Adrenal gland (tissue), 12 donors: Measurements from ENCODE around the gene LRTM1. TPM values are rescaled to one million over a fixed set of nuclear protein-coding genes. Genes with fewer than 3 reads are reported as not detected.

Experiments
- DNase-seq, 7 donors: peaks; one replicate each; pipeline ENCODE4 v3.0.0-alpha.2; 2019 to 2020
- H3K27ac ChIP-seq, 5 donors: fragments of 200-600 bp; sonication (generic) in 4 of 5; 1 replicate in 3 of 5; 2 replicates in 2 of 5; pipeline versions ENCODE4 v1.5.1 to v1.8.0; 2016 to 2020; ENCODE audit warnings: mild to moderate bottlenecking in 1 of 5
- H3K27me3 ChIP-seq: fragments of 200-600 bp; 2 replicates; pipeline ENCODE4 v1.8.0; 2021
- H3K36me3 ChIP-seq, 2 donors: fragments of 200-600 bp; replicated peaks in 1 of 2; 1 replicate in 1 of 2; 2 replicates in 1 of 2; pipeline versions ENCODE4 v1.5.1 to v1.8.0; 2018 to 2022
- H3K4me1 ChIP-seq, 2 donors: fragments of 200-600 bp; replicated peaks in 1 of 2; 1 replicate in 1 of 2; 2 replicates in 1 of 2; pipeline versions ENCODE4 v1.5.1 to v1.8.0; 2018 to 2021
- H3K4me3 ChIP-seq, 4 donors: fragments of 200-600 bp; sonication (generic) in 3 of 4; one replicate each; pipeline ENCODE4 v1.5.1; 2016 to 2018
- H3K9me3 ChIP-seq, 3 donors: fragments of 200-600 bp; sonication (generic) in 1 of 3; replicated peaks in 1 of 3; 1 replicate in 2 of 3; 2 replicates in 1 of 3; pipeline versions ENCODE4 v1.5.1 to v1.8.0; 2016 to 2021
- POLR2A ChIP-seq, 2 donors: fragments of 450-650 bp; IDR thresholded peaks; one replicate each; pipeline ENCODE4 v1.6.1; 2017; ENCODE audit warnings: antibody characterized with exemption in 2 of 2, mild to moderate bottlenecking in 2 of 2, moderate library complexity in 1 of 2
- WGBS, 4 donors: extraction: QIAGEN DNeasy Blood & Tissue Kit in 2 of 4; methylation state at CpG; one replicate each; pipeline versions ENCODE4 v1.1.5 to v1.1.7; 2013 to 2017; 5-methylcytosine and 5-hydroxymethylcytosine counted together
- intact Hi-C, 2 donors: fragments of 100-400 bp; cut with DNase I; formaldehyde crosslinking; loops; one replicate each; pipeline versions ENCODE4 v1.14.1 to v1.15.0; 2022 to 2023
- polyA plus RNA-seq, 3 donors: library from polyadenylated mRNA; stranded (reverse); fragments of 200-250 nt in 2 of 3; fragments of 350-450 nt in 1 of 3; fragmentation: Illumina TruSeq in 1 of 3; extraction: RNeasy Lipid Tissue Mini Kit (QIAGEN cat#74804) in 1 of 3; gene quantifications; one replicate each; pipeline ENCODE4 v1.2.3, GENCODE V29; 2013 to 2014
- total RNA-seq, 9 donors: library from RNA; depleted of rRNA in 4 of 9; stranded (reverse); fragments of >200 nt in 4 of 9; fragments of 120-200 nt in 1 of 9; fragmentation: NEBNext Ultra II Directional in 1 of 9; extraction: Animal tissue kit (Norgen Biotek cat#: 25700) in 1 of 9; gene quantifications; one replicate each; pipeline versions ENCODE4 v1.1.0 to v1.2.4, GENCODE V29; 2013 to 2023
- TF ChIP-seq, protein P1 (sequence below), 6 experiments: fragments of 450-650 bp in 4 of 6; fragments of 200-600 bp in 2 of 6; sonication (generic) in 1 of 6; IDR thresholded peaks; 1 replicate in 5 of 6; 2 replicates in 1 of 6; pipeline versions ENCODE4 v1.5.1 to v1.8.0; 2016 to 2021; ENCODE audit warnings: antibody characterized with exemption in 6 of 6, mild to moderate bottlenecking in 2 of 6, moderate library complexity in 1 of 6
- donor health status: healthy with polysubstance abuse.
- donor health status: Bipolar disorder and iron deficiency.
- donor health status: DM: yes; HTN: yes; CAD: no.
- donor health status: DM: no; HTN: no; CAD: no.
- donor health status: DM: no; HTN: no; CAD: no.
- donor health status: DM: yes; HTN: yes; CAD: no.

Gene LRTM1
- total and polyA plus RNA-seq, 12 donors: 0.16 to 0.39 TPM; not detected in 10

DNA sequence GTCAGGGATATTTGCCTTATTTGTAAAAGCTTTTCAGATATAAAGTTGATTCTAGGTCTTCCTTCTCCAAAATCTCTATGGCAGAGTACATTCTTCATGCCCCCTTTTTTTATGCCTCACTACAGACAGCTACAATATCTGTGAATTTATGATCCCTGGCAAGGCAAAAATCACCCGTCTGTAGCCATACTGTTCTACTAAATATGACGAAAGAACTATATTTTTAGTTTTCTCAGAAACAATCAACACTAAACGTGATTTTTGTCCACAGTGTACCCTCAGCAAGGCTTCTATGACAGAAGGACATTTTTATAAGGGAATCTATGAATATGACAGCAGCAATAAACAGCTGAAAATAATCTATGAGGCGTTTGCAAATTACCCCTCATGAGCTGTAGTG, 12.7 kb downstream of the LRTM1 start:
- Histone ChIP-seq H3K4me1 (peaks cover 0 to 8% of the 10 kb centered on the region in 2 donors), H3K4me3 (no peak overlapping the region), H3K36me3 (no peaks in the 10 kb centered on the region), H3K9me3 (no peaks in the 10 kb centered on the region), H3K27ac (no peak overlapping the region), H3K27me3 (no peaks in the 10 kb centered on the region)
- no peak for DNase-seq
- TF ChIP-seq POLR2A (IDR thresholded peaks at IDR 0.05): no peak
- TF ChIP-seq, protein P1, sequence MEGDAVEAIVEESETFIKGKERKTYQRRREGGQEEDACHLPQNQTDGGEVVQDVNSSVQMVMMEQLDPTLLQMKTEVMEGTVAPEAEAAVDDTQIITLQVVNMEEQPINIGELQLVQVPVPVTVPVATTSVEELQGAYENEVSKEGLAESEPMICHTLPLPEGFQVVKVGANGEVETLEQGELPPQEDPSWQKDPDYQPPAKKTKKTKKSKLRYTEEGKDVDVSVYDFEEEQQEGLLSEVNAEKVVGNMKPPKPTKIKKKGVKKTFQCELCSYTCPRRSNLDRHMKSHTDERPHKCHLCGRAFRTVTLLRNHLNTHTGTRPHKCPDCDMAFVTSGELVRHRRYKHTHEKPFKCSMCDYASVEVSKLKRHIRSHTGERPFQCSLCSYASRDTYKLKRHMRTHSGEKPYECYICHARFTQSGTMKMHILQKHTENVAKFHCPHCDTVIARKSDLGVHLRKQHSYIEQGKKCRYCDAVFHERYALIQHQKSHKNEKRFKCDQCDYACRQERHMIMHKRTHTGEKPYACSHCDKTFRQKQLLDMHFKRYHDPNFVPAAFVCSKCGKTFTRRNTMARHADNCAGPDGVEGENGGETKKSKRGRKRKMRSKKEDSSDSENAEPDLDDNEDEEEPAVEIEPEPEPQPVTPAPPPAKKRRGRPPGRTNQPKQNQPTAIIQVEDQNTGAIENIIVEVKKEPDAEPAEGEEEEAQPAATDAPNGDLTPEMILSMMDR (IDR thresholded peaks at IDR 0.05): no peak
- 39 to 60% (median 47%) methylated on average over 4 of the region's 4 CpGs for WGBS, 4 donors
- intact Hi-C loops: no loop called here

DNA sequence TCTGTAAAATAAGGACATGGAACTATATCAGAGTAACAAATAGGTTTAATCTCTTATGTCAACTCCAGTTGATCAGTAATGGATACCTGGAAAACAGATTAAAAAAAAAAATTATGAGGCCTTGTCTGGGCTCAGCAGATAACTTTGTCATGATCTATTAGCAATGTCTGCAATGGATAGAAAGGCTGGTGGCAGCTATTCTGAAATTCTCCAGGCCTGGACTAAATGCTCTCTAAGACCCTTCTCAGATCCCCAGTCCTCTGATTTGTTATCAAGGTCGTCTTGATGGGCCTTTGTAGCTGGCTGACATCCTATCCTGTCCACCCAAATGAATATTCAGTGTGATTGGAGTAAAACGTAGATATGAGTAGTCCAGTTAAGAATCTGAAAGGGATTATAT, 13.7 kb downstream of the LRTM1 start:
- peaks cover 0 to 8% of the 10 kb centered on the region in 2 donors for H3K4me1 ChIP-seq
- no peaks in the 10 kb centered on the region for H3K9me3 ChIP-seq
- no peaks in the 10 kb centered on the region for H3K36me3 ChIP-seq
- 50 to 60% (median 58%) methylated on average over 2 of the region's 2 CpGs for WGBS, 4 donors
- no peak for TF ChIP-seq POLR2A (IDR thresholded peaks at IDR 0.05)
- TF ChIP-seq, protein P1 (IDR thresholded peaks at IDR 0.05): no peak
- intact Hi-C loops: no loop called here
- no peak for DNase-seq
- no peak overlapping the region for H3K4me3 ChIP-seq
- H3K27ac ChIP-seq: no peak overlapping the region
- no peaks in the 10 kb centered on the region for H3K27me3 ChIP-seq

DNA sequence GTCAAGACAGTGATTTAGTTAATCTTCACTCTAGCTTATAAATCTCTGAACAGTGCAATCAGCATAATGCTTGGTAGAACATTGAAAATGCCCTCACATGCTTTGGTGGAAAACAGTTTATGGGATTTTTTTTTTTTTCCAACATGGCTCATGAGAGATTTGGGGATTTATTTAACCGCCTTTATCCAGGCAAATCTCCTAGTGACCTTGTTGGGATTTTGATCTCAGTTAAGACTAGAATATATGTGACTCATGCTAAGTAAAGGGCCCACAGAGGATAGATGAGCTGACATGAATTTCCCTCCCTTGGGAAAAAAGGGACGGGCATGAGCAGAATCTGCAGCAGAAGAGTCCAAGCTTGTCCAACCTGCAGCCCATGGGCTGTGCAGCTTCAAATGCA, 18.7 kb downstream of the LRTM1 start:
- Histone ChIP-seq H3K27me3 (no peaks in the 10 kb centered on the region), H3K9me3 (no peaks in the 10 kb centered on the region), H3K4me3 (no peak overlapping the region), H3K27ac (no peak overlapping the region), H3K36me3 (no peaks in the 10 kb centered on the region), H3K4me1 (peaks cover 0 to 8% of the 10 kb centered on the region in 2 donors)
- 46 to 69% (median 55%) methylated on average over 2 of the region's 2 CpGs for WGBS, 4 donors
- no peak for TF ChIP-seq POLR2A (IDR thresholded peaks at IDR 0.05)
- TF ChIP-seq, protein P1 (IDR thresholded peaks at IDR 0.05): no peak
- DNase-seq: peak in 1 of 7 donors; percentile 25
- intact Hi-C loops: no loop called here

DNA sequence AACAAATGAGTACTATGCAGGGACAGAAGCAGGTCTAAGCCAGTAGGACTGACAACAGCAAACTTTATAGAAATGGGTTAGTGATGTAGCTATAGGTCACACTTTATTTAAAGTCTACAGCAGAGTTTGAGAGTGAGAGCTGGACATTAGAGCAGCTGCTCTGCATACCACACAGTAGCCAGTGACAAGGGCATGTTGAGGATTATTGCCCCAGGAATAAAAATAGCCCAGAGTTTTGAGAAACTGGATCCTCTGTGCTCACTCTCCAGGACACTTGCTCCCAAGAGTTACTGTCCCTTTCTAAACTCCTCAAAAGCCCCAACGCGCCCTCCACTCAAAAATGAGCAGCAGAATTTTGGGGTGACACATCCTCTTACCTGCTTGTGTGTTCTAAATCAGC, 21.1 kb downstream of the LRTM1 start:
- WGBS, 4 donors: 89 to 100% (median 97%) methylated on average over 2 of the region's 2 CpGs
- no peak overlapping the region for H3K27ac ChIP-seq
- no peak for DNase-seq
- no peaks in the 10 kb centered on the region for H3K36me3 ChIP-seq
- no peaks in the 10 kb centered on the region for H3K27me3 ChIP-seq
- peaks cover 2 to 13% of the 10 kb centered on the region in 2 donors for H3K4me1 ChIP-seq
- TF ChIP-seq POLR2A (IDR thresholded peaks at IDR 0.05): no peak
- TF ChIP-seq, protein P1 (IDR thresholded peaks at IDR 0.05): no peak
- intact Hi-C loops: no loop called here
- no peak overlapping the region for H3K4me3 ChIP-seq
- no peaks in the 10 kb centered on the region for H3K9me3 ChIP-seq
